Measurements from ENCODE around the gene ZNF778.
A peak's percentile ranks its signal among the peaks of the same experiment; 100 is the strongest.
"Not testable (repeated sequence)": the region's sequence is repeated elsewhere in the genome, so short reads cannot be mapped to it uniquely, and the experiment has no call there.

ZNF778 gene

DNA sequence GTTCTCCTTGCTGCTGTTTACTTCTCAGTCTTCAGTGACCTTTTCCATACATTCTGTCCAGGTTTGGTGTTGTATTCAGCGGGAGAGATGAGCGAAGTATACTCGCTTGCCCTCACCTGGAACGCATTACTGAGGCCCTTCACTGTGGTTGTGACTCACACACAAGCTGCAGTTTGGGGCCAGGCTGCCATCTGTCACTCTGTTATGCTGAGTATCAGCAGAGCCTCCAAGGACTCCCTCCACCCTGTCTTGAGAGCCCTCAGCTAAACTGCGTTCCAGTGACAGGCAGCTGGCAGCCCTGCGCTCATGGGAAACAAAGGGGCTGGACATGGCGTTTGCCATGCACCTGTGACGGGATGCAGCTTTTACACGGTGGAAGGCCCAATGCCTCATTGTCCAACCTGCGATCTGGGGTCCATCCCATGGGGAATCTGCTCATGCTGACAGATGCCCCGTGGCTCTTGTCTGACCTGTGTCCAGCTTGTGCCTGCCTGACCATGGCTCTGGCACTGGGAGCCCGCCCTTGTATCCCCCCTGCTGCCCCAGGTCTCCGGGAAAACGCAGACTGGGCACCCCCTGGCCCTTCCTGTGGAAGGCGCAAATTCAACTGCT is 6.5 kb upstream of the ZNF778 start:
- FAIRE-seq (no peak), DNase-seq (ENCODE audit: insufficient read length, low spot score) (no peak)

DNA sequence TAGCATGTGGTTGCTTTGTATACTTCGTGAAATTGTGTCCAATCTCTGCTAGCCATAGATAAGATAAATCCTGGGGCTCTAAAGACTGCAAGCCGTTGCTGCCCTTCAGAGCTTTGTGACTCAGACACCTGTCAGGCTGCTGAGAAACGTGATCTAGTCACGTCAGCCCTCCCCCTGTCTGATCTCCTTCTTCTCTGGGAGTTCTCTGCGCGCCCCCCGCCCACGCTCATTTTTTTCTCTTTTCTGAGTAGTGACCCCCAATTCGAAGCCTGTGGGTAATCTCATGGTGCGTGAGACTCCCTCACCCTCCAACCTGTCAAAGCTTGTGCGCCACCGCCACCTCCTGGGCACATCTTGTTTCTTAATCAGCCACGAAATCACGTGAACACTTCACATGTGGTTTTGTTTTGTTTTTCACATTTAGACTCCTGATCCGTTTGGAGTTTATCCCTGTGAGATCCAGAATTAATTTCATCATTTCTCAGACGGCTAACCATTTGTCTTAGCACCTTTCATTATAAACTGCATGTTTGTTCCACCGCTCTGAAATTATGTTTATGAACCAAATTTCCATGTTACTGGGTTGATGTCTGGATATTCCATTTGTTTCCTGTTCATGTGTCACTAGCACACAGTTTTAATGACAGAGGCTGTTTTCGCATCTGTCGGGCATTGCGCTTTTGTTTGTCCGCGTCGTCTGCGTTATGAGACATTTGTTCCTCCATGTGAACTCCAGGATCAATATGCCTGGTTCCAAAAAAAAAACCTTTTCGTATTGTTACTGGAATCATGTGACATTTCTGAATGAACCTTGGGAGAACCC is 977 bp upstream of the ZNF778 start:
- peak; percentile 80 for DNase-seq (ENCODE audit: insufficient read length, low spot score)
- FAIRE-seq, result peak; percentile 95

DNA sequence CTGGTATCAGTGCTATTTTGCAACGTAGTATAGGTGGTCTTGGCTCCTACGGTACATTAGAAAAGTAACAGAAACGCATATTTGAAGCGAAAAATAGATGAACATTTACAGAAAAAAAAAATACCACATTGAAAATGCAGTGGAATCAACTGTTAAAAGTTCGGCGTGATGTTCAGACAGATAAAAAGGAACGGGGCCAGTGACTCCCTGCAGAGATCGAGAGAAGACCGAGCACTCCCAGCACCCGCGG is 440 bp upstream of the ZNF778 start:
- FAIRE-seq, result no peak
- DNase-seq (ENCODE audit: insufficient read length, low spot score), result no peak

DNA sequence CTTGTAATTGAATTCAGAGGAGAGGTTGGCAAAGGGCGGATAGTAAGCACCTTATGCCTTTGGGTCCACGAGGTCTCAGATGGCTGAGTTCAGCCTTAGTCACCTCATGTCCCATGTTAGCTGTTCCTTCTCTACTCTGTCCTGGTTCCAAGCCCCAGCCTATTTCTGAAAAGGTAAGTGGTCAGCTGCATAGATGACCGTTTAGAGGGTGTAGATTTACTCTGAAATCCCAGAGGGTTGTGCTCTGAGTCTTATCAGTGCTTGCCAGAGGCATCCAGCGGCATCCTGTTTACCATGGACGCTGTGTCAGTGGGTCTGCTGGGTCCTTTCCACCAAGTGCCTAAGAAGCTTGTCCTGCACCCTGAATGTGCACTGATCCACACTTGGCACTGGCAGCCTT is 1.9 kb downstream of the ZNF778 start:
- FAIRE-seq (no peak), DNase-seq (ENCODE audit: insufficient read length, low spot score) (no peak)

DNA sequence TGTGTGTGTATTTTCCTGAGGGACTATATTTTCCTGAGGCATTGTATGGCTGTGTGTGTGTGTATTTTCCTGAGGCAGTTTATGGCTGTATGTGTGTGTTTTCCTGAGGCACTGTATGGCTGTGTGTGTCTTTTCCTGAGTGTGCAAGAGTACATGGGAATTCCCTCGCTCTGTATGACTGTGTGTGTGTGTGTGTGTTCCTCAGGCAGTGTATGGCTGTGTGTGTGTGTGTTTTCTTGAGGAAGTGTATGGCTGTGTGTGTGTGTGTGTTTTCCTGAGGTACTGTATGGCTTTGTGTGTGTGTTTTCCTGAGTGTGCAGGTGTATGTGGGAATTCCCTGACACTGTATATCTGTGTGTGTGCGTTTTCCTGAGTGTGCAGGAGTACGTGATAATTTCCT is 4.1 kb downstream of the ZNF778 start:
- DNase-seq (ENCODE audit: insufficient read length, low spot score), result no peak
- no peak for FAIRE-seq

DNA sequence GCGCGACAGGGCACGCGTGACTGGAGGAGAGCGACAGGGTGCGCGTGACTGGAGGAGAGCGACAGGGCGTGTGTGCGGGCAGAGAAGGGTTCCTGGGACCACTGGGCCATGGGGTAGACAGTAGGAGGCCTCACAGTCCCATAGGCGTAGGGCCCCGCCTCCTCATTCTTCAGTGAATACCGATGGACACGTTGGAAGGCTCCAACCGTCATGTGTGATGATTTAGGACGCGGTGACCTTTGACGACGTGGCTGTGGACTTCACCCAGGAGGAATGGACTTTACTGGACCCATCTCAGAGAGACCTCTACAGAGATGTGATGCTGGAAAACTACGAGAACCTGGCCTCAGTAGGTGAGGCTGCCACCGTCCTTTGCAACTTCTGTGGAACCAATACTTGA is 5.4 kb downstream of the ZNF778 start:
- FAIRE-seq, result no peak
- no peak for DNase-seq (ENCODE audit: insufficient read length, low spot score)

DNA sequence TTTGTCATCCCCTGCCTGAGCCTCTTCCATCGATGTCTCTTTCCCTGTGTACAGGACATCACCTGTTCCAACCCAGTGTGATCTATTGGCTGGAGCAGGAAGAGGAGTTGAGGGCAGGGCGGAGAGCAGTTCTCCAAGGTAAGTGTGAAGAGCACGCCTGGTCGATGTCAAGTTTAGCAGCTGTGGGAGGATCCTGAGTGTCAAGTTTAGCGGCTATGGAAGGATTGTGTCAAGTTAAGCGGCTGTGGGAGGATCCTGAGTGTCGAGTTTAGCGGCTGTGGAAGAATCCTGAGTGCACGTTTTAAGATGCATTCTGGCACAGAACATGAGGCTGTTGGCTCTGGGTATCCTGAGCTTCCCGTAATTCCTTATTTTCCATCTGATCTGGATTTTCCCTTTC is 7.2 kb downstream of the ZNF778 start:
- DNase-seq (ENCODE audit: insufficient read length, low spot score) (no peak), FAIRE-seq (no peak)

DNA sequence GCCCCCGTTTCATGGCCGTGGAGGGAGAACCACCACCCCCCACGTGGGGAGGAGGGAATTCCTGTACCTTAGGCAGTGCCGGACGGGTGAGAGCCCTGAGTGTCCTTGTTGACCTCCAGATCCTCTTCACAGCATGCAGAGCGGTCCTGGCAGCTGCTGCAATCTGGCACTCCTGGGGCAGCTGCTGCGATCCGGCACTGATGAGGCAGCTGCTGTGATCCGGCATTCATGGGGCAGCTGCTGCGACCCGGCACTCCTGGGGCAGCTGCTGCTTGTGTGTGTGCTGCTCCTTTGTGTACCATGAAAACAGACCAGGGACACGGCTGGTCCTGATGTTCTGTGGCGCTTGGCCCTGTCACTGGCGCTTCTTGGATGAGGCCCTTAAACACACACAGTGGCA is 12.8 kb downstream of the ZNF778 start:
- DNase-seq (ENCODE audit: insufficient read length, low spot score), result no peak
- FAIRE-seq, result no peak

DNA sequence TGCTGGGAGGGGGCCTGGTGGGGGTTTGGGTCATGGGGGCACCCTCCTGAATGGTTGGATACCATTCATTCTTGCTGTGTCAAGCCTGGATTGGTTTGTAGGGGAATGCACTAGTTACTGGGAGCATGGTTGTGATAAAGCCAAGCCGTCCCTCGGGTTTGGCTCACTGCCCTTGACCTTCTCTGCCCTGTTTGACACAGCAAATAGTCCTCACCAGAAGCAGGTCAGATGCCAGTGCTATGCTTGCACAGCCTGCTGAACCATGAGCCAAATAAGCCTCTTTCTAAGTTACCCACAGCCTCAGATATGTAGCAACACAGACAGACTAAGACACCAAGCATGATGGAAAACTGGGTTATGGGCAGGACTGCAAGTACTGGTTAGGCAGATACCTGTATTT is 14.6 kb downstream of the ZNF778 start:
- FAIRE-seq (no peak), DNase-seq (ENCODE audit: insufficient read length, low spot score) (no peak)

DNA sequence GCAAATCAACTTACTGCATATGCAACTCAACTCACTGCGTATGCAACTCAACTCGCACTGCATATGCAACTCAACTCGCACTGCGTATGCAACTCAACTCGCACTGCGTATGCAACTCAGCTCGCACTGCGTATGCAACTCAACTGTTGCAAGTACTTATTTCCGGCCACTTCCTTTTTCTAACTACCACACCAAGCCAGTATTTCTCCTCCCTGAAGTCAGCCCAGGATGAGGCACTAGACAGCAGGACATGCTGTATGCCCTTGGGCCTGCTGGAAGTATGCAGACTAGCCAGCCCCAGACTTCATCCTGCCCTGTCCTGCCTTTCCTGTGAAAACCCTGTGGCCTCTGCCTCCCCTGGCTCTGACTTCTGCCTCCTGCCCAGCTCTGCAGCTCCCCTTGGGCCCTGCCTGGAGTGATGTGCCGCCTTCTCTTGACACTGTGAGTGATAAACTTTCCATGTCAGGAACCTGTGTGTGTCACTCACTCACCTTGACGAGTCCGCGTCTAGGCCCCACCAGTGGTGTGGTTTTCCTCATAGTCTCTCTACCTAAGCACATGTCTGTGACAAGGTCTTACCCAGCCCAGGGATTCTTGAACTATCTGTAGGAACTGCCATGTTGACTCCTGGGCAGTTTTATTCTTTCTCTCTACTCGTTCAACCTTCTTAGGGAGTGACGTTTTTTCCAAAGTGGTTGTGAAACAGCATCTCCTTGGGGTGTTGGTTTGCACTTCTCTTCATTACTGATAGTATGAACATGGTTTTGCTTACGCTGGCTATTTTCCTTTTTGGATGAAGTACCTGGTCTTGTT is 16.4 kb downstream of the ZNF778 start:
- DNase-seq (ENCODE audit: insufficient read length, low spot score) (no peak), FAIRE-seq (no peak)

DNA sequence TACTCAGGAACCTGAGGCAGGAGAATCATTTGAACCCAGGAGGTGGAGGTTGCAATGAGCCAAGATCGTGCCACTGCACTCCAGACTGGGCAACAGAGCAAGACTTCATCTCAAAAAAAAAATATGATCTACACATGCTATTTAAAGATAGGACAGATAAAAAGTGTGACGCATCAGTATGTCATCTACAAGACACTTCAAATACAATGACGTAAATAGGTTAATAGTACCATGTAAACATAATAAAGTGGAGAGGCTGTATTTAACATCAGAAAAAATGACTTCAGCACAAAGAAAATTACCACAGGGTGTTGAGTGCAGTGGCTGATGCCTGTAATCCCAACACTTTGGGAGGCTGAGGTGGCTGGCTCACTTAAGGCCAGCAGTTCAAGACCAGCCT is 20.2 kb downstream of the ZNF778 start:
- no peak for FAIRE-seq

DNA sequence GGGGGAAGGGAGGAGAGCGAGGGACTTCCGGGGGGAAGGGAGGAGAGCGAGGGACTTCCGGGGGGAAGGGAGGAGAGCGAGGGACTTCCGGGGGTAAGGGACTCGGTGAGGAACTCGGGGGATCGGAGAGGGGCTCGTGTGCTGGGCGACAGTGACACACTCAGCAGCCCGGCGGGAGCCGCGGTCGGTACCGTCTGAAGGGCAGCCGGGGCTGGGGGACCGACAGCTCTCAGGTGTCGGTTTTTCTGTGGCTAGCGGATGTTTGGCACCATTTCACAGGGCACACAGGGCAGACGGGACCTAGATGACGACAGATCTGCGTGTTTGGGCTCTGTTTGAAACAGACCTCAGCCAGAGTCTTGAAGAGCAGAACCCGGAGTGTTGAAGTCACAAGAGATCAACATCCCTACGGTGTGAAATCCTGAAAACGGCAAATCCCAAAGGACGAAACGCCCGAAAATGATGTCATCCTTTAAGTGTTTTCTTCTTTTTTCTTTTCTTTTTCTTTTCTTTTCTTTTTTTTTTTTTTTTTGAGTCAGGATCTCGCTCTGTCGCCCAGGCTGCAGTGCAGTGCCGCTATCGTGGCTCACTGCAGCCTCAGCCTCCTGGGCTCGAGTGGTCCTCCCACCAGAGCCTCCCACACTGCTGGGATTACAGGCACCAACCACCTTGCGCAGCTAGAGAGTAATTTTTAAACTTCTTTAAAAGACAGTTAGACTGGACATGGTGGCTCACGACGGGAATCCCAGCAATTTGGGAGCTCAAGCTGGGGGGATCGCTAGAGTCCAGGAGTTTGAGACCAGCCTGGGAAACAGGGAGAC is 23.9 kb downstream of the ZNF778 start:
- no peak for FAIRE-seq
- DNase-seq (ENCODE audit: insufficient read length, low spot score), result peak; percentile 74

More for the DNA sequence above, 20.2 kb downstream of the ZNF778 start:
- no peak for DNase-seq (ENCODE audit: insufficient read length, low spot score)

DNA sequence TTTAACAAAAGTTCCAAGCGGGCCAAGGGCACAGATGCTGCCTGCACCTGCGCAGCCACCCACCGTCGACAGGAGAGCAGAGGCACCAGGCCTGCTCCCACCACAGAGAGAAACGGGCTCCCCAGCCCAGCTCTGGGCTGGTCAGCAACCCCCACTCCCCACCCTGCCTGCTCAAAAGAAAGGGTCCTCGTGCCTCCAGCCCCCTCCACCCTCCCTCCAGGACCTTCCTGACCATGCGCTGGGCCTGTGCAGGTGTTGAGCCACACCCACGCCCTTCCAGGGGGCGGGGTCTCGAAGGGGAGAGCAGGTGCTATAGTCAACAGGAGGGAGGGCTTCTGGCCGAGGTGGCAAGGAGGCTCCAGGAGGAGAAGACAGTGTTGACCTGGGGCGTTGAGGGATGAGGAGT is 25.3 kb downstream of the ZNF778 start:
- DNase-seq (ENCODE audit: insufficient read length, low spot score), result no peak
- no peak for FAIRE-seq

DNA sequence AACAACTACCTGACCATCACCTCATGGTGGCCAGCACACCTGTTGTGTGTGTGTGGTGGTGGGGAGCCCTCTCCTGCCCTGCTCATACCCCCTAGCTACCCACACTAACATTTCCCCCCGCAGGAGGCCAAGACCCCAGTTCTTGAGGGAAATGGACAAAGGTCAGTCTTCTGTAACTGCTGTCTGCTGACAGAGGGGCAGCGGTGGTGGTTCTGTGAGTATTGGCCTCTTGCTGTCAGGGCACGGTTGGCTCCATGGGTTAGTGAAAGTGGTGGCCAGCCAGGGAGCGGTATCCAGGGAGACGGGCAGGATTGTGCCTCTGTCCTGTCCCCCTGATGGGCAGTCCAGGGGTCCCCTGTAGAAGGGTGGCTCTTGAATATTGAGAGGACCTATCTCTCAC is 26.2 kb downstream of the ZNF778 start:
- FAIRE-seq (no peak), DNase-seq (ENCODE audit: insufficient read length, low spot score) (no peak)

DNA sequence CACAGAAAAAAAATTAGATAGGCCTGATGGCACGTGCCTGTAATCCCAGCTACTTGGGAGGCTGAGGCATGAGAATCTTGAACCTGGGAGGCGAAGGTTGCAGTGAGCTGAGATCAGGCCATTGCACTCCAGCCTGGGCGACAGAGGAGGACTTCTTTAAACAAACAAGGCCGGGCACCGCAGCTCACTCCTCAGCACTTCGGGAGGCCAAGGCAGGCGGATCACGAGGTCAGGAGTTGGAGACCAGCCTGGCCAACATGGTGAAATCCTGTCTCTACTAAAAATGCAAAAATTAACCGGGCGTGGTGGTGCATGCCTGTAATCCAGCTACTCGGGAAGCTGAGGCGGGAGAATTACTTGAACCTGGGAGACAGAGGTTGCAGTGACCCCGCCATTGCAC is 26.8 kb downstream of the ZNF778 start:
- not testable (repeated sequence) for FAIRE-seq

DNA sequence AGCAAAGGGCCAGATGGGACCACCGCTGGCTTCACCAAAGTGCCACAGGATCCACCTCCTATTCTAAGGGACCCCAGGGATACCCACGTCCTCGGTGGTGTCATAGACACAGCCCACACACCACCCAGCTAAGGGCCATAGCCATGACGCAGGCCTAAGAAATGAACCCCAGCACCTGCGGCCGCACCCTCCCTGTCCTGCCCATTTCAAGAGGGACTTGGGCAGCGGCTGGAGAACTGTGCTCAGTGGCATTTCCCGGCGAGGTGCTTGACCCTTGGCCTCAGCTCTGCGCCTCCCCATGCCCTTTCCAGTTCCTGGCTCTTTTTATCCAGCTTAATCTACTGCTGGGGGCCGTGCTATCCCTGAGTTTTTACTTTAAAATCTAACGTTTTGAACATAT is 27.3 kb downstream of the ZNF778 start:
- FAIRE-seq (no peak), DNase-seq (ENCODE audit: insufficient read length, low spot score) (no peak)

More for the DNA sequence above, 26.8 kb downstream of the ZNF778 start:
- not testable (repeated sequence) for DNase-seq (ENCODE audit: insufficient read length, low spot score)

DNA sequence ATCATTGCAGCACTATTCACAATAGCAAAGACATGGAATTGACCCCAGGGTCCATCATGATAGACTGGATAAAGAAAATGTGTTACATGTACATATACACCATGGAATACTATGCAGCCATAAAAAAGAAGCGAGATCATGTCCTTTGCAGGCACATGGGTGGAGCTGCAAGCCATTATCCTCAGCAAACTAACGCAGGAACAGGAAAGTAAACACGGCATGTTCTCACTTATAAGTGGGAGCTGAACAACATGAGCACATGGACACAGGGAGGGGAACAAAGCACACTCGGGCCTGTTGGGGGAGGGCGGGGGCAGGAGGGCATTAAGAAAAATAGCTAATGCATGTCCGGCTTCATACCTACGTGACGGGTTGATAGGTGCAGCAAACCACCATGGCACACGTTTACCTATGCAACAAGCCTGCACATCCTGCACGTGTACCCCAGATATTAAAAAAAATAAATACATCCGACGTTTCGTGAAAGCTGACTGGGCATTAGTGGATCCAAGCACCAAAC is 28.9 kb downstream of the ZNF778 start:
- FAIRE-seq, result no peak
- no peak for DNase-seq (ENCODE audit: insufficient read length, low spot score)

DNA sequence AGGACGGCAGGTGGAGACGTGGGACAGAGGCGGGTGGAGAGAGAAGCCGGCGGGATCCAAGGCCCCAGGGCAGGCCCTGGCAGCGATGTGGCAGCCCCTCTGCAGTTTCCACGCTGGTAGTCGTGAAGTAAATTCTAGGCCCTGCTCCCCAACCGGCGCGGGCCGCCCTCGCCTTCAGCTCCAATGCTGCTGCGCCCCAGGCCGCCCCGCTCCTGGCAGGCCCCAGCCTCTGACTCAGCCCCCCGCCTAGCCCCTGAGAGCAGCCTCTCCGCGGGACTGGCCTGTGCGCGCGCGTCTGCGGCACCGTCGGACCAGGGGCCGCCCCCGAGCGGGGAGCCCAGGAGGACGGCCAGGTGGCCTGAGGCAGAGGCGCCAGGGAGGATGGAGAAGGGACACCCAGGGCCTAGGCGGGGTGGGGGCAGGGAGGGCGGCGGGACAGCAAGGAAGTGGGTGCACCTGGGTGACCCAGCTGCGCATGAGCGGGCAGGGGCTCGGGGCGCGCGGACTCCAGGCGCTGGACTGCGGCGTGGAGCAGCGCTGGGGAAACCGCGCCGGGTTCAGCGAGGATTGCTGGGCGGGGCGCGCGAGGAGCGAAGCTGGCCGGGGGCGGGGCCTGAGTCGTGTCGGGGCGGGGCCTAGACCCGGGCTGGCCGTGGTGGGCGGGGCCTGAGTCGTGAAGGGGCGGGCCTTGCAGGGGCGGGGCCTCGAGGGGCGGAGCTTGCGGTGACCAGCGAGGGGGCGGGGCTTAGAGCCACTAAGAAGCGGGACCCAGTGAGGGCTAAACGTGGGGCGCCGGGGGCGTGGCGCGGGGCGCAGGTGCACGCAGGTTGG is 29.6 kb downstream of the ZNF778 start:
- FAIRE-seq, result peak; percentile 89

DNA sequence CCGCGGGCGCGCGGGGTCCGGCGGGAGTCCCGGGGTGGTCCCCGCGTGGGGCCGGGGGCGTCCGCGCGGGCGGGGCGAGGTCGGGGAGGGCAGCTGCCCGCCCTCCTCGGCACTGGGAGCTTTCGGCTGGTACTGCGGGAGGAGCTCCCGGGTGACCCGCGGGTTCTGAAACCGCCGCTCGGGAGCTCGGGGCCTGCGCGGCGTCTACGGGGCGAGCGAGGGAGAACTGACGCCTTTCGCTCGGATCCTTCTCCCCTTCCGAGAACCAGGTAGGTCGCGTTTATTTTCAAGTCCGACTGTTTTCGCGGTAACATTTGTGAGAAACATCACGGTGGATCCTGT is 30.2 kb downstream of the ZNF778 start:
- DNase-seq (ENCODE audit: insufficient read length, low spot score); FAIRE-seq: not testable (repeated sequence)

More for the DNA sequence above, 29.6 kb downstream of the ZNF778 start:
- peak; percentile 91 for DNase-seq (ENCODE audit: insufficient read length, low spot score)
